Panc1 (cell line): ENCODE results near the gene KRTAP9-4. TPM values are rescaled to one million over a fixed set of nuclear protein-coding genes. Genes with fewer than 3 reads are reported as not detected.
"Not testable (repeated sequence)": the region's sequence is repeated elsewhere in the genome, so short reads cannot be mapped to it uniquely, and the experiment has no call there.

Experiments used
- ATAC-seq: fragments of 200-7000 bp; cut with Tn5 transposase; 2 replicates; pipeline ENCODE4 v1.9.1; 2020; ENCODE audit warnings: mild to moderate bottlenecking, moderate library complexity
- BruUV-seq: library from RNA; stranded (reverse); fragments of 400-500 nt; replicated peaks from 2 replicates; lab custom pipeline; 2021; lab: Mats Ljungman, UMichigan
- CTCF ChIA-PET: fragments of 300-600 bp; sonication (Branson Sonifier 250); formaldehyde crosslinking; loops from one replicate; lab custom pipeline; 2022; ENCODE audit warnings: antibody characterized with exemption; lab: Charles Lee
- POLR2A ChIA-PET: fragments of 300-600 bp; sonication (Branson Sonifier 250); formaldehyde crosslinking; loops from one replicate; lab custom pipeline; 2022; ENCODE audit warnings: antibody characterized with exemption; lab: Charles Lee
- DNase-seq: peaks from one replicate; pipeline ENCODE4 v3.0.0-alpha.2; 2010; ENCODE audit warnings: low read depth, low spot score
- H3K27ac ChIP-seq: 2 replicates; pipeline ENCODE4 v1.5.1; 2011; ENCODE audit warnings: mild to moderate bottlenecking, low read length, inconsistent platforms
- H3K27me3 ChIP-seq: fragments of 200-500 bp; sonication (Bioruptor generic); 2 replicates; pipeline ENCODE4 v1.6.0; 2014; ENCODE audit warnings: low read length, inconsistent platforms; ENCODE audit not compliant: control insufficient read depth, insufficient read depth
- H3K36me3 ChIP-seq: fragments of 200-500 bp; sonication (Bioruptor generic); 2 replicates; pipeline ENCODE4 v1.5.1; 2014; ENCODE audit warnings: inconsistent platforms, mild to moderate bottlenecking, low read length, moderate library complexity; ENCODE audit not compliant: control insufficient read depth, insufficient read depth
- H3K4me1 ChIP-seq: 2 replicates; pipeline ENCODE4 v1.5.1; 2011; ENCODE audit warnings: inconsistent platforms, mild to moderate bottlenecking, low read length, moderate library complexity; ENCODE audit not compliant: control insufficient read depth, insufficient read depth
- H3K4me3 ChIP-seq, 2 experiments: 2 replicates each; pipeline ENCODE4 v1.5.1; 2011 to 2012; ENCODE audit warnings: low read depth in 2 of 2, low read length in 2 of 2, mild to moderate bottlenecking in 2 of 2, inconsistent platforms in 1 of 2, moderate library complexity in 1 of 2
- H3K9me3 ChIP-seq: fragments of 200-500 bp; sonication (Bioruptor generic); 2 replicates; pipeline ENCODE4 v1.5.1; 2014; ENCODE audit warnings: low read depth, mild to moderate bottlenecking, inconsistent platforms, low read length, moderate library complexity; ENCODE audit not compliant: control insufficient read depth, insufficient read depth
- CTCF ChIP-seq: fragments of 450-650 bp; IDR thresholded peaks from 2 replicates; pipeline ENCODE4 v1.5.1; 2017; ENCODE audit warnings: mild to moderate bottlenecking
- POLR2AphosphoS5 ChIP-seq: IDR thresholded peaks from 2 replicates; pipeline ENCODE4 v1.6.1; 2012; ENCODE audit warnings: mild to moderate bottlenecking, low read depth, low read length, moderate library complexity
- REST ChIP-seq, 2 experiments: IDR thresholded peaks; 2 replicates each; pipeline ENCODE4 v1.6.1; 2011 to 2012; ENCODE audit warnings: low read depth in 2 of 2, control low read depth in 1 of 2, low read length in 1 of 2, mild to moderate bottlenecking in 1 of 2, moderate library complexity in 1 of 2; ENCODE audit not compliant: insufficient read depth in 1 of 2
- SIN3A ChIP-seq: IDR thresholded peaks from 2 replicates; pipeline ENCODE4 v1.6.1; 2012; ENCODE audit warnings: low read depth, mild to moderate bottlenecking, low read length, moderate library complexity, borderline replicate concordance; ENCODE audit not compliant: insufficient read depth
- TCF7L2 ChIP-seq: IDR thresholded peaks from 2 replicates; pipeline ENCODE4 v1.6.1; 2011; ENCODE audit warnings: mild to moderate bottlenecking, low read depth, low read length, inconsistent platforms
- in situ Hi-C: cut with HindIII; loops from 2 replicates; pipeline ENCODE4 v1.10.0; 2016; ENCODE audit warnings: low sequenced_read_pairs, low pct_unique_long_range_greater_than_20kb
- intact Hi-C: fragments of 100-400 bp; cut with micrococcal nuclease; formaldehyde crosslinking; loops from one replicate; pipeline ENCODE4 v1.10.0; 2022; ENCODE audit not compliant: unreplicated experiment
- total RNA-seq: library from RNA; stranded (reverse); gene quantifications from one replicate; pipeline ENCODE4 v1.2.1, GENCODE V29; 2021; ENCODE audit not compliant: unreplicated experiment

Gene KRTAP9-4
- total RNA-seq, 1 experiment from 2014 or later: not detected

GRCh38 chr17:41267711-41268110 lies 18.2 kb downstream of the KRTAP9-4 start:
- no TSS peak for BruUV-seq
- ATAC-seq (no peak), DNase-seq (no peak)
- no peak overlapping the region for H3K4me3 ChIP-seq
- H3K27me3 ChIP-seq: peaks cover 10% of the 10 kb centered on the region
- H3K36me3 ChIP-seq: no peaks in the 10 kb centered on the region
- POLR2A ChIA-PET: no interaction called here
- no peaks in the 10 kb centered on the region for H3K9me3 ChIP-seq
- TF ChIP-seq REST (IDR thresholded peaks at IDR 0.05; ENCODE audit: insufficient read depth in 1 of 2, low read depth in 2 of 2, low read length in 1 of 2): no peak
- no peak for TF ChIP-seq POLR2AphosphoS5
- TF ChIP-seq TCF7L2: no peak
- no peak for TF ChIP-seq CTCF
- TF ChIP-seq SIN3A: no peak
- H3K4me1 ChIP-seq: no peaks in the 10 kb centered on the region
- no peak overlapping the region for H3K27ac ChIP-seq
- CTCF ChIA-PET: no interaction called here
- in situ Hi-C loops: no loop called here
- intact Hi-C loops: no loop called here

- H3K4me1 ChIP-seq, ATAC-seq, H3K27ac ChIP-seq, CTCF ChIA-PET, intact Hi-C loops, H3K9me3 ChIP-seq, DNase-seq, H3K36me3 ChIP-seq, BruUV-seq, POLR2A ChIA-PET, H3K4me3 ChIP-seq, in situ Hi-C loops, H3K27me3 ChIP-seq: not testable (repeated sequence)
Observed at GRCh38 chr17:41271323-41271722, 21.8 kb downstream of the KRTAP9-4 start.

- TF ChIP-seq TCF7L2 (no peak), CTCF (no peak), POLR2AphosphoS5 (no peak), SIN3A (no peak), REST (IDR thresholded peaks at IDR 0.05; ENCODE audit: insufficient read depth in 1 of 2, low read depth in 2 of 2, low read length in 1 of 2) (no peak)
- in situ Hi-C loops: no loop called here
- ATAC-seq (no peak), DNase-seq (no peak)
- Histone ChIP-seq H3K27ac (no peak overlapping the region), H3K4me3 (no peak overlapping the region), H3K4me1 (no peaks in the 10 kb centered on the region), H3K27me3 (peaks cover 6% of the 10 kb centered on the region), H3K36me3 (no peaks in the 10 kb centered on the region), H3K9me3 (no peaks in the 10 kb centered on the region)
- BruUV-seq: no TSS peak
- CTCF ChIA-PET: no interaction called here
- POLR2A ChIA-PET: no interaction called here
- intact Hi-C loops: no loop called here
Observed at GRCh38 chr17:41271858-41272257, 22.4 kb downstream of the KRTAP9-4 start.
